ENCODE measurements around the gene CCNA1.

CCNA1 gene

DNA sequence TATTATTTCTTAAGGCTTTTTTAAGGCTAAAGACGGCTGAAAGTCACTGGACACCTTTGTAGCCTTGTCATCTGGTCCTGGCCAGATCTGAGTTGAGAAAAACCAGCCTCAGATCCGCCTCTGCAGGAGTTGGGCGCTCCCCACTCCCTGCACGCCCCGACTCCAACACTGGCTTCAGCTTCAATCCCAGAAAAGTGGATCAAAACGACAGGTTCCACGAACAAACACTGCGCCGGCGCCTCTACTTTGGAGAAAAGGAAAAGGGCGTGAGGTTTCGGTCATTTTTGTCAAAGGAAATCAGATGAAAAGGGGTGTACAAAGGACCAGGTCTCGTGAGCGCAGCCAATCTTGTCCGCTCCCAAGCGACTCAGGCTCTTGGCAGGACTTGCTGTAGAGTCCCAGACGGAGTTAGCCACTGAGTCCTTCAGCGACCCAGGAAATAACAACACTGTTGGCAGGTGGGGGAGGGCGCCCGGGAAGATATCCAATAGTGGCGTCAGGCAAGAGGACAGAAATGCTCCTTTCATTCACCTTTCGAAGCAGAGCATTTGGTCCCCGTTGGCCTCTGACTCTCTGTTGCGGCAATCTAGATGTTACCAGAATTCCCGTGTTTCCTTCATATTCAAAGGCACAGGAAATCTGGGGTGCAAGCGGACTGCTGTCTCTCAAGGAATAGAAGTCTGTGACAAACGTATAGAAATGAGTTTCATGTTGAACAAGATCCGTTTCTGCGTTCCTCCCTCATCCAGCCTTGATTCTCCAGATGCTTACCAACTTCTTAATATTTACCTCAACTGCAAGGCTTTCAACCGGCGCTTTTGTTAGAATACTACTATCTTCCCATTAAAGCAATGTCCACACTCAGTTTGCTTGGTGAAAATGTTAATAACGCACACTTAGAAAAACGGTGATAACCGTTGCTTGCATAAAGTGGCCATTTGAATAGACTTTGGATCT is 1.8 kb upstream of the CCNA1 start:
- peaks cover 13% of the 10 kb centered on the region for H3K4me1 ChIP-seq (ENCODE audit: control insufficient read depth, insufficient read depth, low read length)
- peak overlapping the region; percentile 97 for H3K4me2 ChIP-seq (ENCODE audit: low read length)
- H3K36me3 ChIP-seq (ENCODE audit: insufficient read depth, low read length), result no peaks in the 10 kb centered on the region
- no peak overlapping the region for H3K4me3 ChIP-seq (ENCODE audit: low read length)
- H3K9ac ChIP-seq (ENCODE audit: low read depth, low read length), result no peak overlapping the region
- peaks cover 44% of the 10 kb centered on the region for H3K27me3 ChIP-seq (ENCODE audit: control insufficient read depth, insufficient read depth, low read length)
- no peaks in the 10 kb centered on the region for H3K9me3 ChIP-seq (replicated peaks; ENCODE audit: low read length)

DNA sequence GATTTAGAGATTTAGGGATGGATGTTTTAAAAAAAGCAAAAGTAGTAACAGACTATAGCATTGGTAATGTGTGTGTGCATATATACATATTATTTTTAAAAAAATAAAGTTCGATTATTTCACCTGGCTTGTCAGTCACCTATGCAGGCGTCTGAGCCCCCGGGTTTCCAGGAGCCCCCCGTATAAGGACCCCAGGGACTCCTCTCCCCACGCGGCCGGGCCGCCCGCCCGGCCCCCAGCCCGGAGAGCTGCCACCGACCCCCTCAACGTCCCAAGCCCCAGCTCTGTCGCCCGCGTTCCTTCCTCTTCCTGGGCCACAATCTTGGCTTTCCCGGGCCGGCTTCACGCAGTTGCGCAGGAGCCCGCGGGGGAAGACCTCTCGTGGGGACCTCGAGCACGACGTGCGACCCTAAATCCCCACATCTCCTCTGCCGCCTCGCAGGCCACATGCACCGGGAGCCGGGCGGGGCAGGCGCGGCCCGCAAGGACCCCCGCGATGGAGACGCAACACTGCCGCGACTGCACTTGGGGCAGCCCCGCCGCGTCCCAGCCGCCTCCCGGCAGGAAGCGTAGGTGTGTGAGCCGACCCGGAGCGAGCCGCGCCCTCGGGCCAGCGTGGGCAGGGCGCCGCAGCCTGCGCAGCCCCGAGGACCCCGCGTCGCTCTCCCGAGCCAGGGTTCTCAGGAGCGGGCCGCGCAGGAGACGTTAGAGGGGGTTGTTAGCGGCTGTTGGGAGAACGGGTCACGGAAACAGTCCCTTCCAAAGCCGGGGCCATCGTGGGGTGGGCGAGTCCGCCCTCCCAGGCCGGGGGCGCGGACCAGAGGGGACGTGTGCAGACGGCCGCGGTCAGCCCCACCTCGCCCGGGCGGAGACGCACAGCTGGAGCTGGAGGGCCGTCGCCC is 840 bp upstream of the CCNA1 start:
- Histone ChIP-seq H3K9me3 (replicated peaks; ENCODE audit: low read length) (no peaks in the 10 kb centered on the region), H3K9ac (ENCODE audit: low read depth, low read length) (no peak overlapping the region), H3K27me3 (ENCODE audit: control insufficient read depth, insufficient read depth, low read length) (peaks cover 45% of the 10 kb centered on the region), H3K4me1 (ENCODE audit: control insufficient read depth, insufficient read depth, low read length) (peaks cover 13% of the 10 kb centered on the region), H3K36me3 (ENCODE audit: insufficient read depth, low read length) (no peaks in the 10 kb centered on the region), H3K4me2 (ENCODE audit: low read length) (peak overlapping the region; percentile 97), H3K4me3 (ENCODE audit: low read length) (peak overlapping the region; percentile 70)

DNA sequence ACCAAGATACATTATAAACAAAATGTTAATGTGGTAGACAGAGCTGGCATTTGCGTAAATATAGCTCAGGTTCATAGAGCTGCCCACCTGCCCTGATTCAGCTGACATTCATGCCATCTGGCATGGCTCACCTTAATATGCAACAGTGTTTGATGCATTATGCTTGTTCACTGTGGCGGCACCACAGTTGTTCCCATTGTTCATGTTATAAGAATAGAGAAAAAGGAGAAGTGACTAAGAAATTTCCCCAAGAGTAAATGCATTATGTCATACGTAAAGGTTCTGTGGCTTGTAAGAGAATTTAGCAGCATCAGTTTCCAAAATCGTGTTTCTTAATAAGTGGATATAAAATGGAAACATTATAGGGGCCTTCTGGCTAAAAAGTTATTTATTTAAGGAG is 4.5 kb downstream of the CCNA1 start:
- no peak overlapping the region for H3K9ac ChIP-seq (ENCODE audit: low read depth, low read length)
- H3K4me1 ChIP-seq (ENCODE audit: control insufficient read depth, insufficient read depth, low read length), result peaks cover 6% of the 10 kb centered on the region
- H3K4me2 ChIP-seq (ENCODE audit: low read length), result no peak overlapping the region
- H3K36me3 ChIP-seq (ENCODE audit: insufficient read depth, low read length), result no peaks in the 10 kb centered on the region
- H3K4me3 ChIP-seq (ENCODE audit: low read length), result no peak overlapping the region
- H3K27me3 ChIP-seq (ENCODE audit: control insufficient read depth, insufficient read depth, low read length), result peaks cover 24% of the 10 kb centered on the region
- no peaks in the 10 kb centered on the region for H3K9me3 ChIP-seq (replicated peaks; ENCODE audit: low read length)

DNA sequence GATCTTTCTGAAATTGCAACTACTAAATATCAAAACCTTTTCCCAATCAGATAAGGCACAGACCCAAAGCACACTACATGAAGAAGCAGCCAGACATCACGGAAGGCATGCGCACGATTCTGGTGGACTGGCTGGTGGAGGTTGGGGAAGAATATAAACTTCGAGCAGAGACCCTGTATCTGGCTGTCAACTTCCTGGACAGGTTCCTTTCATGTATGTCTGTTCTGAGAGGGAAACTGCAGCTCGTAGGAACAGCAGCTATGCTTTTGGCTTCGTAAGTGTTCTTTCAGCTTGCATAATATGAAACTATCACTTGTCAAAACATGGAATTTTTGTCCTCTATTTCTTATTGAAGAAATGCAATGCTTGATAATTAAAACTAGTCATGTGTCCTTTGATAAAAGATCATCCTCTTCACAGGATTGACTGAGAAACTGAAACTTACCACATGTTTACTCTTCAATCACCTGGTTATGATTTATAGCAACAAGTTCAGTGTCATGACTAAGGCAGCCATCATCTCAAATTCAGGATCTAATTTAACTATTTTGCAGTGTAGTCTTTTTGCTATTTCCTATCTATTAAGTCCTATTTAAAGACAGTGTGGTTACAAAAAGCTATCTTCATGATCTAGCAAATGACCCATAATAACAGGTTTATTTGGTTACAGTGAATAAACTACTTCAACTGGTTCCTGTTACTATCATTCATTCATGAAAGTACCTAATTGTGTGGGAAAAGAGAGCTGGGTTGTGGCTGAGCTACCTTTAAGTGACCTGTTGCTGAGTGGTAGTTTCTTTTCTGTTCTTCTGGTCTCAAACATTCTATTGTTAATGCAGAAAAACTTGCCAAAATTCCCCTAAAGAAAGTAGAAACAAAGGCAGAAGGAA is 6.5 kb downstream of the CCNA1 start:
- peaks cover 13% of the 10 kb centered on the region for H3K27me3 ChIP-seq (ENCODE audit: control insufficient read depth, insufficient read depth, low read length)
- no peak overlapping the region for H3K9ac ChIP-seq (ENCODE audit: low read depth, low read length)
- no peaks in the 10 kb centered on the region for H3K4me1 ChIP-seq (ENCODE audit: control insufficient read depth, insufficient read depth, low read length)
- H3K9me3 ChIP-seq (replicated peaks; ENCODE audit: low read length), result no peaks in the 10 kb centered on the region
- no peak overlapping the region for H3K4me3 ChIP-seq (ENCODE audit: low read length)
- H3K4me2 ChIP-seq (ENCODE audit: low read length), result no peak overlapping the region
- H3K36me3 ChIP-seq (ENCODE audit: insufficient read depth, low read length), result no peaks in the 10 kb centered on the region

DNA sequence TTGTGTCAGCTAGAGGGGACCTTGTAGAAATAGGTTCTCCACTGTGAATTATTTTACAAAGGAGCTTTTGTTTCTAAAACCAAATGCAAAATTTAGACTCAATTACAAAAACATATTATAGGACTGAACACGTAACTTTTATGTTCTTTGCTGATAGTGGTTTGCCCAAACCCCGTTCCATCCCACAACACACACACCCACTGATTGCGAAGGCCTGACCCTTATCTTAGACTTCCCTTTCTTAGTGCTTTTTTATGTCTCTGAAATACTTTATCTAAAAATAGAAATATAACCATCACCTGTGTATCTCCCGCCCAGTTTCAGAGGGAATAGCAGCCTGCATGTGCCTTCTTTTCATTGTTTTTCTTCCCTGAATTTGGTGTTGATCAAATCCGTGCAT is 13.0 kb downstream of the CCNA1 start:
- Histone ChIP-seq H3K9me3 (replicated peaks; ENCODE audit: low read length) (no peaks in the 10 kb centered on the region), H3K27me3 (ENCODE audit: control insufficient read depth, insufficient read depth, low read length) (peaks cover 15% of the 10 kb centered on the region), H3K4me1 (ENCODE audit: control insufficient read depth, insufficient read depth, low read length) (no peaks in the 10 kb centered on the region), H3K9ac (ENCODE audit: low read depth, low read length) (no peak overlapping the region), H3K4me3 (ENCODE audit: low read length) (no peak overlapping the region), H3K4me2 (ENCODE audit: low read length) (no peak overlapping the region), H3K36me3 (ENCODE audit: insufficient read depth, low read length) (no peaks in the 10 kb centered on the region)

DNA sequence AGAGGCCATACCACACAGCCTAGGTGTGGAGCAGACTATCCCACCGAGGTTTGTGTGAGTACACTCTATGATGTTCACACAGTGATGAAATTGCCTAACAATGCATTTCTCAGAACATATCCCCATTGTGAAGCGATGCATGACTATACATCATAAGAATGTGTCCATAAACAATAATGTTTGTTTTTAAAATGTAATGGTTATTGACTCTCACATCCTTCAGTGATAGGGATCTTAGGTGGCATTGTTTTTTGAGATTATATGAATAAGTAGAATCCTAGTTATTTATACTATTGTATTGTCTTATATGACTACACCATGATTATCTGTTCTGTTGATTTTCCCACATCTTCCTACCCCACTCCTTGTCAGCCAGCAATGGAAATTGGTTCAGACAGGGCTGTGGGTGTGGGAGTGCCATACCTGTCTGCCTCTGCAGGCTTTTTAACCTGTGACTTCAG is 13.6 kb downstream of the CCNA1 start:
- Histone ChIP-seq H3K9ac (ENCODE audit: low read depth, low read length) (no peak overlapping the region), H3K4me2 (ENCODE audit: low read length) (no peak overlapping the region), H3K27me3 (ENCODE audit: control insufficient read depth, insufficient read depth, low read length) (peaks cover 21% of the 10 kb centered on the region), H3K4me3 (ENCODE audit: low read length) (no peak overlapping the region), H3K9me3 (replicated peaks; ENCODE audit: low read length) (no peaks in the 10 kb centered on the region), H3K36me3 (ENCODE audit: insufficient read depth, low read length) (no peaks in the 10 kb centered on the region), H3K4me1 (ENCODE audit: control insufficient read depth, insufficient read depth, low read length) (no peaks in the 10 kb centered on the region)

DNA sequence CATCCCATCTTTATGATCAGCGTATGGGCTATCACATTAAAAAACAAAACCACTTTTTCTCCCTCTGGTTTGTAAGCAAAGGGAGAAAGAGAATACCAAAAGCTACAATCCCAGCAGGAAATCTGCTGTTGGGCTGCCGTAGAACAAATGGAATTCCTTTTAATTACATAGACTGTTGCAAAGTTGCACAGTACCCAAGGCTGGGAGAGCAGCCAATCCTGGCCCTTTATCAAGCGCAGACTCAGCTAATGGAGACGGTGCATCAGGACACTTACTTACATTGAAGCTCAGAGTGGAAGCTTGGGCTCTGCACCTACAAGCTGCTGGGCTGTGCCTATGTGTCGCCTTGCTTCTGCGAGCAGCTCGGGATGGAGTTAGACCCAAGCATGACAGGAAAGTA is 15.2 kb downstream of the CCNA1 start:
- no peaks in the 10 kb centered on the region for H3K36me3 ChIP-seq (ENCODE audit: insufficient read depth, low read length)
- H3K9ac ChIP-seq (ENCODE audit: low read depth, low read length), result no peak overlapping the region
- no peaks in the 10 kb centered on the region for H3K4me1 ChIP-seq (ENCODE audit: control insufficient read depth, insufficient read depth, low read length)
- no peak overlapping the region for H3K4me3 ChIP-seq (ENCODE audit: low read length)
- peaks cover 24% of the 10 kb centered on the region for H3K27me3 ChIP-seq (ENCODE audit: control insufficient read depth, insufficient read depth, low read length)
- no peaks in the 10 kb centered on the region for H3K9me3 ChIP-seq (replicated peaks; ENCODE audit: low read length)
- H3K4me2 ChIP-seq (ENCODE audit: low read length), result no peak overlapping the region

DNA sequence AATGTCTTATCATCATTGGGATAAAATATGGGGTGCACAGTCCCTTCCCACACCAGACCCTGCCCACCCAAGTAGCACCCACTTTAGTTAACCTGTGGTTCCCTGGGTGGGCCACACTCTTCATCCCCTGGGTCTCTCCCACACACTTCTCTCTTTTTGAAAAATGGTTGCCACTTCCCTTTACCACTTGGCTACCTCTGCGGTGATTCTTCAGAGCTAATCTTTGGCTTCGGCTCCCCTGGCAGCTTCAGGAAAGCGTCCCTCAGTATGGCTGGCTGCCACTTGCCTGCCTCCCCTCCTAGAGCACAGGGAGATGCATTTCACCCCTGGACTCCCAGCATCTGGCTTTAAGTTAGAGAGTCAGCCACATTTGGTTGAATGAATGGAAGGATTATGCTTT is 18.2 kb downstream of the CCNA1 start:
- Histone ChIP-seq H3K9ac (ENCODE audit: low read depth, low read length) (no peak overlapping the region), H3K27me3 (ENCODE audit: control insufficient read depth, insufficient read depth, low read length) (peaks cover 29% of the 10 kb centered on the region), H3K4me1 (ENCODE audit: control insufficient read depth, insufficient read depth, low read length) (no peaks in the 10 kb centered on the region), H3K4me3 (ENCODE audit: low read length) (no peak overlapping the region), H3K9me3 (replicated peaks; ENCODE audit: low read length) (no peaks in the 10 kb centered on the region), H3K36me3 (ENCODE audit: insufficient read depth, low read length) (no peaks in the 10 kb centered on the region), H3K4me2 (ENCODE audit: low read length) (no peak overlapping the region)

DNA sequence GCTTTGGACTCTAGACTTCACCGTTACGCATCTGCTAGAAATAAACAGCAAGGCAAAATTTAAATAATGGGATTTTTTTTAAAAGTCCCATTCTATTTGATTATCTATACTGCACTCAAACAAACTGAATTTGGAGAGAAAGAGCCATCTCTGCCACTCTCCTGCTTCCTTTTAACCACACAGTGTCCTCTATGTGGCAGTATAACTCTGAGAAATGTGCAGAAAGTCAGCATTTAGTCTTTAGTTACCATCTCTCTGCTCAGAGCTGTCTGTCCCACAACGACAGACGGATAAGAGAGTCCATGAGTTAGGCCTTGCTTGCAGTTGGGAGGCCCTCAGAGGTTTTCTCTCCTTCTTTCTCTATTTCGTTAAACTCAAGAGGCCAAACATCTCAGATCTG is 21.2 kb downstream of the CCNA1 start:
- no peaks in the 10 kb centered on the region for H3K9me3 ChIP-seq (replicated peaks; ENCODE audit: low read length)
- no peaks in the 10 kb centered on the region for H3K36me3 ChIP-seq (ENCODE audit: insufficient read depth, low read length)
- H3K4me2 ChIP-seq (ENCODE audit: low read length), result no peak overlapping the region
- peaks cover 21% of the 10 kb centered on the region for H3K27me3 ChIP-seq (ENCODE audit: control insufficient read depth, insufficient read depth, low read length)
- no peak overlapping the region for H3K4me3 ChIP-seq (ENCODE audit: low read length)
- H3K9ac ChIP-seq (ENCODE audit: low read depth, low read length), result no peak overlapping the region
- no peaks in the 10 kb centered on the region for H3K4me1 ChIP-seq (ENCODE audit: control insufficient read depth, insufficient read depth, low read length)

DNA sequence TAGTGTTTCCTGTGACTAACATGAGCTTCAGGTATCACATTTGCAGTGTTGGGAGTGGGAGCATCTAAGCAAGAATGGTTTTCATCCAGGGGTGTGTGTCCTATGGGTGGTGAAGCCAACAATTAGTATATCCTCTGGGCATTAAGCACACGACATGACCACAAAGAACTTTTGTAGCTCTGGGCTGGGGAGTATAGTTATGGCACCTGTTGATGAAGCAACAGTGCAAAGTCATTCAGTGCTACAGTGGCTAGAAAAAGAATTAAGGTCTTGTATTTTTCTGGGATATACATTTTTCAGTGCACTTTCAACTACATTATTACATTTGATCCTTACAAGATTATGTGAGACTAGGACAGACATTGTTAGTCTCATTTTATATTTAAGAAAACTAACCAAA is 21.8 kb downstream of the CCNA1 start:
- H3K9ac ChIP-seq (ENCODE audit: low read depth, low read length), result no peak overlapping the region
- no peaks in the 10 kb centered on the region for H3K36me3 ChIP-seq (ENCODE audit: insufficient read depth, low read length)
- H3K27me3 ChIP-seq (ENCODE audit: control insufficient read depth, insufficient read depth, low read length), result peaks cover 21% of the 10 kb centered on the region
- no peaks in the 10 kb centered on the region for H3K9me3 ChIP-seq (replicated peaks; ENCODE audit: low read length)
- no peak overlapping the region for H3K4me3 ChIP-seq (ENCODE audit: low read length)
- H3K4me1 ChIP-seq (ENCODE audit: control insufficient read depth, insufficient read depth, low read length), result no peaks in the 10 kb centered on the region
- no peak overlapping the region for H3K4me2 ChIP-seq (ENCODE audit: low read length)

DNA sequence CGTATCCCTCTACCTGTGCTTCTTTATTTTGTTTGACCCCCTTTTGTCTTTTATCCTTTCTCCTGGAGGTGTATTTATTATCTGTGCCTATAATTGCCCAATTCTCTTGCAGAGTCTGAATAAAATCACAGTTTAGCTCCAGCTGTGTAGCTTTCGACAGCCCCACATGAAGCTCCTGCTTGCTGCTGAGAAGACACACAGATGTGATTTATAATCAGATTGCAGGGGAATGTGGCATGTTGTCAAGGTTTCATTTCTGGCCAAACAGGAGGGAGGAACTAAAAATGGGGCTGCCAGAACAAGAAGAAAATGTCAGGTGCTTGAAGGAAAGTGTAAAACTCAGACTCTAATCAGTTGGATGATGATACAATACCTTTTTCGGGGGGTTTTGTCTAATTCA is 22.7 kb downstream of the CCNA1 start:
- peaks cover 16% of the 10 kb centered on the region for H3K27me3 ChIP-seq (ENCODE audit: control insufficient read depth, insufficient read depth, low read length)
- H3K9me3 ChIP-seq (replicated peaks; ENCODE audit: low read length), result no peaks in the 10 kb centered on the region
- no peaks in the 10 kb centered on the region for H3K36me3 ChIP-seq (ENCODE audit: insufficient read depth, low read length)
- no peak overlapping the region for H3K4me3 ChIP-seq (ENCODE audit: low read length)
- no peak overlapping the region for H3K9ac ChIP-seq (ENCODE audit: low read depth, low read length)
- no peaks in the 10 kb centered on the region for H3K4me1 ChIP-seq (ENCODE audit: control insufficient read depth, insufficient read depth, low read length)
- H3K4me2 ChIP-seq (ENCODE audit: low read length), result no peak overlapping the region

All from skeletal muscle satellite cell (primary cell).